Ovary (tissue), 3 donors: ENCODE results near the gene NR3C1.

Experiments
- EP300 ChIP-seq: sonication (generic); formaldehyde crosslinking; IDR thresholded peaks from one replicate; pipeline ENCODE4 v1.6.1; 2017; ENCODE audit warnings: antibody characterized with exemption
- POLR2A ChIP-seq: fragments of 450-650 bp; IDR thresholded peaks from one replicate; pipeline ENCODE4 v1.6.1; 2017; ENCODE audit warnings: antibody characterized with exemption, mild to moderate bottlenecking, moderate library complexity
- TF ChIP-seq, protein P1 (sequence below), 3 donors: fragments of 450-650 bp in 2 of 3; fragments of 200-600 bp in 1 of 3; IDR thresholded peaks; one replicate each; pipeline versions ENCODE4 v1.5.1 to v1.8.0; 2016 to 2022; ENCODE audit warnings: antibody characterized with exemption in 3 of 3, mild to moderate bottlenecking in 1 of 3
- donor health status: DM: no; HTN: no; CAD: no.

DNA sequence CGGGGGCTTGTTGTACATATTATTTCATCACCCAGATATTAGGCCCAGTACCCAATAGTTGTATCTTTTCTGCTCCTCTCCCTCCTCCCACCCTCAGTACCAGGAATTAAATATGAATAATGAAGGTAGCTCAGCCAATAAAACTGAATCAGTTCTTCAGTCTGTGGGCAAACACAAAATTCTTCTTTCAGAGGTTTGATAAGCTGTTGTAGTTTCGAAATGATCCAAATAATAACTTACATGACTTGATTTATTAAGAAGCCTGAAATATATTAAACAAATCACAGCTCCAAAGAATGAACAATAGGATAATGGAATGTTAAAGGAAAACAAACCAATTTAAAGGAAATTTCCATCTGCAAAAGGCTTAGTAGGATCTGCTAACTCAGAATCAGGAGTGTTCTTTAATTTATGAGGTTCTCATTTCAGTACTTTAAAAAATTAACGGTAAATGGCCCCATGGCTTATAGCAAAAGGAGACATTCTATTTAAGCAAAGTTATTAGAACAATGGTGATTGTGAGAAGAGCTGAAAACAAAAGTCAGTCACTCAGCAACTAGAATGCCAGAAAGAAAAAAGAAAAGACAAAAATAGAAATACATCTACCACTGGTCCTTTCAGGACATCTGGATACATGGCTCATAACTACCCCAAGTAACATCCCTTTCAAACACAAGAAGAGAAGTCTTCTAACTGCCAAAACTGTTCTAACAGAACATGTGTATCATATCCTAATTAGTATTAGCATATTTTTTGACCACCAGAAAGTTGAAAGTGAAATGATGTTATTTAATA lies 62.4 kb downstream of the NR3C1 start:
- TF ChIP-seq, protein P1, sequence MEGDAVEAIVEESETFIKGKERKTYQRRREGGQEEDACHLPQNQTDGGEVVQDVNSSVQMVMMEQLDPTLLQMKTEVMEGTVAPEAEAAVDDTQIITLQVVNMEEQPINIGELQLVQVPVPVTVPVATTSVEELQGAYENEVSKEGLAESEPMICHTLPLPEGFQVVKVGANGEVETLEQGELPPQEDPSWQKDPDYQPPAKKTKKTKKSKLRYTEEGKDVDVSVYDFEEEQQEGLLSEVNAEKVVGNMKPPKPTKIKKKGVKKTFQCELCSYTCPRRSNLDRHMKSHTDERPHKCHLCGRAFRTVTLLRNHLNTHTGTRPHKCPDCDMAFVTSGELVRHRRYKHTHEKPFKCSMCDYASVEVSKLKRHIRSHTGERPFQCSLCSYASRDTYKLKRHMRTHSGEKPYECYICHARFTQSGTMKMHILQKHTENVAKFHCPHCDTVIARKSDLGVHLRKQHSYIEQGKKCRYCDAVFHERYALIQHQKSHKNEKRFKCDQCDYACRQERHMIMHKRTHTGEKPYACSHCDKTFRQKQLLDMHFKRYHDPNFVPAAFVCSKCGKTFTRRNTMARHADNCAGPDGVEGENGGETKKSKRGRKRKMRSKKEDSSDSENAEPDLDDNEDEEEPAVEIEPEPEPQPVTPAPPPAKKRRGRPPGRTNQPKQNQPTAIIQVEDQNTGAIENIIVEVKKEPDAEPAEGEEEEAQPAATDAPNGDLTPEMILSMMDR (IDR thresholded peaks at IDR 0.05): no peak
- TF ChIP-seq POLR2A (no peak), EP300 (no peak)
